Measurements from ENCODE around the gene TMEM140.

DNA sequence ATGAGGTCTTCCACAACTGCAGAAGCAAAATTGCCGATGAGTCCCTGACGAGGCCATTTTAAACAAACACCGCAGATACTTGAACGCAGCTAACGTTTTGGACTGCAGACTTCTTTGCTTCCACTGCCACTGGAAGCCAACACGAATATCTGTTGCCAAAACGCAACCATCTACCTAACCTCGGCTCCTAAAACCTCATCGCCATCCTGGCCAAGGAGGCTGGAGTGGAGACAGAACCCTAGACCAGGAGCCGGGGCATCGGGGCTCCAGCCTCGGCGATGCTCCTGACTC, 63.0 kb downstream of the TMEM140 start:
- TF ChIP-seq, protein P1, sequence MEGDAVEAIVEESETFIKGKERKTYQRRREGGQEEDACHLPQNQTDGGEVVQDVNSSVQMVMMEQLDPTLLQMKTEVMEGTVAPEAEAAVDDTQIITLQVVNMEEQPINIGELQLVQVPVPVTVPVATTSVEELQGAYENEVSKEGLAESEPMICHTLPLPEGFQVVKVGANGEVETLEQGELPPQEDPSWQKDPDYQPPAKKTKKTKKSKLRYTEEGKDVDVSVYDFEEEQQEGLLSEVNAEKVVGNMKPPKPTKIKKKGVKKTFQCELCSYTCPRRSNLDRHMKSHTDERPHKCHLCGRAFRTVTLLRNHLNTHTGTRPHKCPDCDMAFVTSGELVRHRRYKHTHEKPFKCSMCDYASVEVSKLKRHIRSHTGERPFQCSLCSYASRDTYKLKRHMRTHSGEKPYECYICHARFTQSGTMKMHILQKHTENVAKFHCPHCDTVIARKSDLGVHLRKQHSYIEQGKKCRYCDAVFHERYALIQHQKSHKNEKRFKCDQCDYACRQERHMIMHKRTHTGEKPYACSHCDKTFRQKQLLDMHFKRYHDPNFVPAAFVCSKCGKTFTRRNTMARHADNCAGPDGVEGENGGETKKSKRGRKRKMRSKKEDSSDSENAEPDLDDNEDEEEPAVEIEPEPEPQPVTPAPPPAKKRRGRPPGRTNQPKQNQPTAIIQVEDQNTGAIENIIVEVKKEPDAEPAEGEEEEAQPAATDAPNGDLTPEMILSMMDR (IDR thresholded peaks at IDR 0.05), result no peak
- no peak for TF ChIP-seq POLR2A (IDR thresholded peaks at IDR 0.05)
